ENCODE data around the gene TMSB10.
A peak's percentile ranks its signal among the peaks of the same experiment; 100 is the strongest.

TMSB10 gene

GRCh38 chr2:84880645-84881521 lies 24.6 kb upstream of the TMSB10 start, which contains the start of gene TRABD2A:
Gene TRABD2A (minus strand): TSS chr2:84881084. CDS start chr2:84881039, 45 bp downstream.
- no peak for DNase-seq (ENCODE audit: low spot score)

- peak; percentile 74 for DNase-seq (ENCODE audit: low spot score)
These were observed 23.7 kb upstream of the TMSB10 start for GRCh38 chr2:84881581-84882413.

GRCh38 chr2:84882414-84882738 lies 23.1 kb upstream of the TMSB10 start:
- DNase-seq (ENCODE audit: low spot score) = no peak

GRCh38 chr2:84882775-84883550 lies 22.5 kb upstream of the TMSB10 start:
- DNase-seq (ENCODE audit: low spot score) = no peak

GRCh38 chr2:84884449-84884848 lies 21.0 kb upstream of the TMSB10 start:
- DNase-seq (ENCODE audit: low spot score) = no peak

GRCh38 chr2:84885111-84885510 lies 20.3 kb upstream of the TMSB10 start:
- DNase-seq (ENCODE audit: low spot score) = no peak

GRCh38 chr2:84886791-84887190 lies 18.7 kb upstream of the TMSB10 start:
- DNase-seq (ENCODE audit: low spot score) = no peak

- peak; percentile 77 for DNase-seq (ENCODE audit: low spot score)
These were observed 16.8 kb upstream of the TMSB10 start for GRCh38 chr2:84888401-84889276.

- no peak for DNase-seq (ENCODE audit: low spot score)
These were observed 16.1 kb upstream of the TMSB10 start for GRCh38 chr2:84889332-84889731.

- DNase-seq (ENCODE audit: low spot score) = no peak
These were observed 14.0 kb upstream of the TMSB10 start for GRCh38 chr2:84891355-84892010.

GRCh38 chr2:84894131-84894586 lies 11.3 kb upstream of the TMSB10 start:
- DNase-seq (ENCODE audit: low spot score) = peak; percentile 26

GRCh38 chr2:84894758-84895520 lies 10.5 kb upstream of the TMSB10 start:
- no peak for DNase-seq (ENCODE audit: low spot score)

- no peak for DNase-seq (ENCODE audit: low spot score)
These were observed 8.9 kb upstream of the TMSB10 start for GRCh38 chr2:84896567-84896966.

- no peak for DNase-seq (ENCODE audit: low spot score)
These were observed 7.7 kb upstream of the TMSB10 start for GRCh38 chr2:84897773-84898172.

- DNase-seq (ENCODE audit: low spot score) = no peak
These were observed 5.9 kb upstream of the TMSB10 start for GRCh38 chr2:84899304-84900204.

- no peak for DNase-seq (ENCODE audit: low spot score)
These were observed 4.5 kb upstream of the TMSB10 start for GRCh38 chr2:84900971-84901370.

- DNase-seq (ENCODE audit: low spot score) = no peak
These were observed 3.8 kb upstream of the TMSB10 start for GRCh38 chr2:84901593-84902120.

GRCh38 chr2:84902526-84902925 lies 2.9 kb upstream of the TMSB10 start:
- DNase-seq (ENCODE audit: low spot score) = no peak

GRCh38 chr2:84904151-84904550 lies 1.3 kb upstream of the TMSB10 start:
- DNase-seq (ENCODE audit: low spot score) = no peak
